Measurements from ENCODE around the gene SLC35G4. TPM values are rescaled to one million over a fixed set of nuclear protein-coding genes. Genes with fewer than 3 reads are reported as not detected.

SLC35G4 gene
- total RNA-seq, 1 experiment from 2014 or later = not detected

GRCh38 chr18:11657554-11657953, 48.2 kb downstream of the SLC35G4 start:
- intact Hi-C loops (cut with micrococcal nuclease; ENCODE audit: unreplicated experiment) (loop anchor here (5.0 to 10.0 kb wide), 2 partner anchors 70 to 377 kb away; no protein-coding TSS in a partner anchor), in situ Hi-C loops (cut with HindIII; ENCODE audit: low pct_unique_long_range_greater_than_20kb, low sequenced_read_pairs) (no loop called here)
- CTCF ChIA-PET = no interaction called here
- no peaks in the 10 kb centered on the region for H3K4me1 ChIP-seq (ENCODE audit: control insufficient read depth, insufficient read depth, low read length)
- peaks cover 8% of the 10 kb centered on the region; the same call in 1 of the 2 replicates for H3K27me3 ChIP-seq (ENCODE audit: control insufficient read depth, insufficient read depth, low read length)
- H3K4me3 ChIP-seq (ENCODE audit: low read depth in 2 of 2, low read length in 2 of 2) = no peak overlapping the region
- no peak for DNase-seq (ENCODE audit: low read depth, low spot score)
- no peaks in the 10 kb centered on the region for H3K36me3 ChIP-seq (ENCODE audit: control insufficient read depth, insufficient read depth, low read length)
- H3K9me3 ChIP-seq (ENCODE audit: control insufficient read depth, insufficient read depth, low read depth, low read length) = no peaks in the 10 kb centered on the region
- POLR2A ChIA-PET = no interaction called here
- no peak for ATAC-seq
- no TSS peak for BruUV-seq (replicated peaks)
- TF ChIP-seq SIN3A (IDR thresholded peaks at IDR 0.05; ENCODE audit: borderline replicate concordance, insufficient read depth, low read depth, low read length) (no peak), CTCF (IDR thresholded peaks at IDR 0.05) (no peak), REST (IDR thresholded peaks at IDR 0.05; ENCODE audit: insufficient read depth in 1 of 2, low read depth in 2 of 2, low read length in 1 of 2) (no peak), POLR2AphosphoS5 (IDR thresholded peaks at IDR 0.05; ENCODE audit: low read depth, low read length) (no peak), TCF7L2 (IDR thresholded peaks at IDR 0.05; ENCODE audit: low read depth, low read length) (no peak)
- no peak overlapping the region for H3K27ac ChIP-seq (ENCODE audit: low read length)

GRCh38 chr18:11658019-11658418, 48.6 kb downstream of the SLC35G4 start:
- no peak overlapping the region for H3K4me3 ChIP-seq (ENCODE audit: low read depth in 2 of 2, low read length in 2 of 2)
- H3K36me3 ChIP-seq (ENCODE audit: control insufficient read depth, insufficient read depth, low read length) = no peaks in the 10 kb centered on the region
- POLR2A ChIA-PET = no interaction called here
- intact Hi-C loops (cut with micrococcal nuclease; ENCODE audit: unreplicated experiment) (loop anchor here (5.0 to 10.0 kb wide), 2 partner anchors 69 to 377 kb away; no protein-coding TSS in a partner anchor), in situ Hi-C loops (cut with HindIII; ENCODE audit: low pct_unique_long_range_greater_than_20kb, low sequenced_read_pairs) (no loop called here)
- no peak overlapping the region for H3K27ac ChIP-seq (ENCODE audit: low read length)
- ATAC-seq = no peak
- TF ChIP-seq POLR2AphosphoS5 (IDR thresholded peaks at IDR 0.05; ENCODE audit: low read depth, low read length) (no peak), REST (IDR thresholded peaks at IDR 0.05; ENCODE audit: insufficient read depth in 1 of 2, low read depth in 2 of 2, low read length in 1 of 2) (no peak), CTCF (IDR thresholded peaks at IDR 0.05) (no peak), SIN3A (IDR thresholded peaks at IDR 0.05; ENCODE audit: borderline replicate concordance, insufficient read depth, low read depth, low read length) (no peak), TCF7L2 (IDR thresholded peaks at IDR 0.05; ENCODE audit: low read depth, low read length) (no peak)
- CTCF ChIA-PET = no interaction called here
- no peaks in the 10 kb centered on the region for H3K4me1 ChIP-seq (ENCODE audit: control insufficient read depth, insufficient read depth, low read length)
- no peaks in the 10 kb centered on the region for H3K9me3 ChIP-seq (ENCODE audit: control insufficient read depth, insufficient read depth, low read depth, low read length)
- no TSS peak for BruUV-seq (replicated peaks)
- DNase-seq (ENCODE audit: low read depth, low spot score) = no peak
- peaks cover 8% of the 10 kb centered on the region; the same call in 1 of the 2 replicates for H3K27me3 ChIP-seq (ENCODE audit: control insufficient read depth, insufficient read depth, low read length)

Measured in Panc1 (cell line).